Measurements from ENCODE around the gene MAP2.

Gene MAP2

DNA sequence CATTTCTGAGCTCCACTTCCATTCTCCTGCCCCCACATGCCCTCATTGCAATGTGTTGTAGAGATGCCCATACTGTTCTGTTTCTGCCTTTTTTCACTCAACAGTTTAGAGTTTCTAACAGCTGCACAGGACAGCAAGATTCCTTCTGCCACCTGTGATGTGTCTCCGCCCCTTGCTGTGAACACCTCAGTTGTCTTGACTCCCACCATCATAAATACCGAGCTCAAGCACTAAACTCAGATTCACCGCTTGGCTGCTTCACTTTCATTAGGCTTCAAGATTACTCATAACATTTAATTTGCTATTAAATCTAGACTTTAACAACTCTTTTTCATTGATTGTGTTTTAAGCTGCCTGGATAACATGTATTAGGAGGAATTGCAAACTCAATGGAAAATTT, 141.0 kb downstream of the MAP2 start:
- no peak overlapping the region for H3K4me3 ChIP-seq (ENCODE audit: low read depth, low read length)
- DNase-seq (ENCODE audit: low read depth): no peak
- TF ChIP-seq, protein P1, sequence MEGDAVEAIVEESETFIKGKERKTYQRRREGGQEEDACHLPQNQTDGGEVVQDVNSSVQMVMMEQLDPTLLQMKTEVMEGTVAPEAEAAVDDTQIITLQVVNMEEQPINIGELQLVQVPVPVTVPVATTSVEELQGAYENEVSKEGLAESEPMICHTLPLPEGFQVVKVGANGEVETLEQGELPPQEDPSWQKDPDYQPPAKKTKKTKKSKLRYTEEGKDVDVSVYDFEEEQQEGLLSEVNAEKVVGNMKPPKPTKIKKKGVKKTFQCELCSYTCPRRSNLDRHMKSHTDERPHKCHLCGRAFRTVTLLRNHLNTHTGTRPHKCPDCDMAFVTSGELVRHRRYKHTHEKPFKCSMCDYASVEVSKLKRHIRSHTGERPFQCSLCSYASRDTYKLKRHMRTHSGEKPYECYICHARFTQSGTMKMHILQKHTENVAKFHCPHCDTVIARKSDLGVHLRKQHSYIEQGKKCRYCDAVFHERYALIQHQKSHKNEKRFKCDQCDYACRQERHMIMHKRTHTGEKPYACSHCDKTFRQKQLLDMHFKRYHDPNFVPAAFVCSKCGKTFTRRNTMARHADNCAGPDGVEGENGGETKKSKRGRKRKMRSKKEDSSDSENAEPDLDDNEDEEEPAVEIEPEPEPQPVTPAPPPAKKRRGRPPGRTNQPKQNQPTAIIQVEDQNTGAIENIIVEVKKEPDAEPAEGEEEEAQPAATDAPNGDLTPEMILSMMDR (IDR thresholded peaks at IDR 0.05; ENCODE audit: control insufficient read depth, extremely low read depth, insufficient read depth): no peak

DNA sequence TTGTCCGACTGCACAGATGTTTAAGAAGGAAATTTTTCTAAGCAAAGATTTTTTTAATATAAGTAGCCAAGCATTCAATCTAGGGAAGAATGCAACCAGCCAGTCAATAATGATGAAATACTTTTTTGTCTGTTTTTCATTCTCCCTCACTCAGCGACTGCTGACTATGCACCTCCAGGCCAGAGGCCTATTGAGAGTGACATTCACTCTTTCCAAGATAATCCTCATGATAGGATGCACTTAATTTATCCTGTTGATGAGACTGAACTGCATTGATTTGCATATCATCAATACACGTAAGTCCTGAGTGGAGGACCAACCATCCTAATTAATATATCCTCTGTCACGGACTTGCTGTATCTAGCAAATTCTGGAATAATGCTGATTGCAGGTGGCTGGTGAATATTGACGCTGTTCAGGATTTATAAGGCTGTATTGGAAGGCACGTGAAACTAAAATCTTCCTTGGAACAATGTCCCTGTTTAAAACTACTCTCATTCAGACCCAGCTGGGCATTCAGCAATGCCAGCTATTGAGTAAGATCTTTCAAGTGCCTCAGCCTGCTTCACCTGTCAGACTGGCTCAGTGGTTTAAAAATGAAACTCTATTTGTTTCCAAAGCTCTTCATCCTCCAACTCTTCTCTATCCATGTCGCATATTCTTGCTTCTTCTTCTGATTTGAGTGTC, 142.2 kb downstream of the MAP2 start:
- TF ChIP-seq, protein P1 (IDR thresholded peaks at IDR 0.05; ENCODE audit: control insufficient read depth, extremely low read depth, insufficient read depth): no peak
- no peak overlapping the region for H3K4me3 ChIP-seq (ENCODE audit: low read depth, low read length)
- peak; percentile 43 for DNase-seq (ENCODE audit: low read depth)

- no peak overlapping the region for H3K4me3 ChIP-seq (ENCODE audit: low read depth, low read length)
- TF ChIP-seq, protein P1 (IDR thresholded peaks at IDR 0.05; ENCODE audit: control insufficient read depth, extremely low read depth, insufficient read depth): no peak
- no peak for DNase-seq (ENCODE audit: low read depth)
These were observed 146.3 kb downstream of the MAP2 start for GRCh38 chr2:209570194-209570593.

- TF ChIP-seq, protein P1 (IDR thresholded peaks at IDR 0.05; ENCODE audit: control insufficient read depth, extremely low read depth, insufficient read depth): no peak
- no peak for DNase-seq (ENCODE audit: low read depth)
- no peak overlapping the region for H3K4me3 ChIP-seq (ENCODE audit: low read depth, low read length)
These were observed 150.7 kb downstream of the MAP2 start for GRCh38 chr2:209574515-209574914.

- no peak overlapping the region for H3K4me3 ChIP-seq (ENCODE audit: low read depth, low read length)
- DNase-seq (ENCODE audit: low read depth): no peak
- TF ChIP-seq, protein P1 (IDR thresholded peaks at IDR 0.05; ENCODE audit: control insufficient read depth, extremely low read depth, insufficient read depth): 0 out of 2 replicates have a peak, but pooled peaks have one; percentile 14
These were observed 153.8 kb downstream of the MAP2 start for GRCh38 chr2:209577376-209578357.

DNA sequence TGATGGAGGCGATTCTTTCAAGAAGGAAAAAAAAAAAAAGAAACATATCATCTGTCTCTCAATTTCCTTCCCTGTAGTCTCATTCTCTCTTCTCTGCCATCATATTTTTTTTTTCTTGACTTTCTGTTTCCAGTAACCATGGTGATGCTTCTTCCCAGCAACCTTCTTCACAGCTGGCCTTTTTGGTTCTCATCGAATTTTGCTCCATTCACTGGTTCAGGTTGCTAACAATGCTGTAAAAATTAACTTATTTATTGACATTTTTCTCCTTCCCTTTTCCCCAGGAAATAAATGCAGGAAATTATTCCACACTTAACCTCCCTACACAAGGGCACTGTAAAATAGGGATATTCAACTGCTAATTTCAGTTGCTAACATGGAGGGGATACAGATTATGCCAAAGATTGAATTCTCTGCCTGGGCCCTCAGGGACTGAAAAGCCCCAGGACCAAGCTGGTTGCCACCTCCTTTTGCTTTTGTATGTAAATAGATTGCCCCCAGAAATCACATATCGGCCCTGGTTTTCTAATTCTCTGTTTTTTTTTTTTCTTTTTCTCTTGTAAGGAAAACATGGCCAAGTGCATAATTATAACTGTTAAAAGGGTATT, 154.7 kb downstream of the MAP2 start:
- TF ChIP-seq, protein P1 (IDR thresholded peaks at IDR 0.05; ENCODE audit: control insufficient read depth, extremely low read depth, insufficient read depth): no peak
- no peak for DNase-seq (ENCODE audit: low read depth)
- no peak overlapping the region for H3K4me3 ChIP-seq (ENCODE audit: low read depth, low read length)
